ENCODE data around the gene RAB11FIP4. TPM values are rescaled to one million over a fixed set of nuclear protein-coding genes. Genes with fewer than 3 reads are reported as not detected.

RAB11FIP4 gene
- polyA plus RNA-seq, 1 of the 3 experiments (the other 2 are of a cell fraction), result 9.4 TPM

- H3K36me3 ChIP-seq (replicated peaks in 1 of 2; ENCODE audit: control insufficient read depth in 1 of 2, insufficient read depth in 2 of 2, low read length in 1 of 2), result no peaks in the 10 kb centered on the region
- peaks cover 0 to 39% of the 10 kb centered on the region in 2 experiments; a peak in 1 of 4 replicates for H3K4me1 ChIP-seq (ENCODE audit: control insufficient read depth in 1 of 2, insufficient read depth in 2 of 2, low read depth in 1 of 2, low read length in 1 of 2)
- ChIA-PET POLR2A (no interaction called here), CTCF (interaction anchor here (0.6 to 6.2 kb wide), 5 partner anchors 12 to 24 kb away, joined by 3 to 29 read pairs (median 3); no protein-coding TSS in a partner anchor)
- no peak overlapping the region for H3K4me3 ChIP-seq (ENCODE audit: low read depth in 2 of 2, low read length in 1 of 2)
- H3K4me2 ChIP-seq, result no peak overlapping the region
- TF ChIP-seq GATA2 (CRISPR knock-in tag; IDR thresholded peaks at IDR 0.05) (no peak), IRF3 (IDR thresholded peaks at IDR 0.05; ENCODE audit: low read depth, low read length) (no peak), GABPA (IDR thresholded peaks at IDR 0.05; ENCODE audit: low read depth) (no peak), NRF1 (IDR thresholded peaks at IDR 0.05; ENCODE audit: low read depth, low read length) (no peak), USF2 (IDR thresholded peaks at IDR 0.05; ENCODE audit: borderline replicate concordance, low read depth, low read length) (no peak), MAX (IDR thresholded peaks at IDR 0.05; ENCODE audit: low read depth) (no peak), MXI1 (IDR thresholded peaks at IDR 0.05; ENCODE audit: low read depth, low read length) (no peak), CHD2 (IDR thresholded peaks at IDR 0.05; ENCODE audit: low read length, partially characterized antibody) (no peak), EP300 (IDR thresholded peaks at IDR 0.05; ENCODE audit: borderline replicate concordance in 1 of 2, low read depth in 1 of 2, low read length in 1 of 2) (no peak), TCF12 (IDR thresholded peaks at IDR 0.05) (no peak), ZBTB33 (IDR thresholded peaks at IDR 0.05; ENCODE audit: borderline replicate concordance, low read depth) (no peak), SIN3A (IDR thresholded peaks at IDR 0.05; ENCODE audit: borderline replicate concordance, low read depth, low read length) (no peak)
- H3K9me3 ChIP-seq, result no peaks in the 10 kb centered on the region
- no peaks in the 10 kb centered on the region for H3K27me3 ChIP-seq (ENCODE audit: insufficient read depth)
- H4K20me1 ChIP-seq (ENCODE audit: insufficient read depth), result no peaks in the 10 kb centered on the region
- no peaks in the 10 kb centered on the region for H3K79me2 ChIP-seq (ENCODE audit: insufficient read depth)
- H3K9ac ChIP-seq, result no peak overlapping the region
- no peaks in the 10 kb centered on the region for H3K9me2 ChIP-seq
- H2AFZ ChIP-seq (ENCODE audit: low read depth), result no peak overlapping the region
- no peaks in the 10 kb centered on the region for H3F3A ChIP-seq (replicated peaks; ENCODE audit: insufficient read depth)
- no peak for DNase-seq
- 83% methylated on average over 15 of the region's 15 CpGs for WGBS (ENCODE audit: low lambda C conversion rate)
- H3K27ac ChIP-seq (ENCODE audit: low read depth in 2 of 2, low read length in 1 of 2), result no peak overlapping the region
Observed at GRCh38 chr17:31413081-31413799, 21.8 kb downstream of the RAB11FIP4 start.
